B cell (primary cell): ENCODE measurements around the gene CALN1. TPM values are rescaled to one million over a fixed set of nuclear protein-coding genes. Genes with fewer than 3 reads are reported as not detected.

Experiments
- ATAC-seq: fragments of 200-7000 bp; cut with Tn5 transposase; one replicate; pipeline ENCODE4 v1.10.0; 2021; ENCODE audit warnings: low read depth, mild to moderate bottlenecking, moderate number of reproducible peaks, moderate library complexity
- CTCF ChIA-PET: fragments of 350-600 bp; sonication (Branson Sonifier 250); formaldehyde crosslinking; loops from one replicate; lab custom pipeline; 2021; ENCODE audit warnings: antibody characterized with exemption, inconsistent platforms; lab: Charles Lee
- POLR2A ChIA-PET: fragments of 350-600 bp; sonication (Branson Sonifier 250); formaldehyde crosslinking; loops from one replicate; lab custom pipeline; 2021; ENCODE audit warnings: antibody characterized with exemption; lab: Charles Lee
- DNase-seq: peaks from one replicate; pipeline ENCODE4 v3.0.0; 2013
- H2AFZ ChIP-seq: 2 replicates; pipeline ENCODE4 v1.6.1; 2012; ENCODE audit warnings: mild to moderate bottlenecking, low read depth, low read length; ENCODE audit not compliant: insufficient read depth, poor library complexity, severe bottlenecking
- H3K27ac ChIP-seq, 2 donors: 1 replicate in 1 of 2; 2 replicates in 1 of 2; pipeline ENCODE4 v1.5.1; 2012 to 2013; ENCODE audit warnings: low read length in 2 of 2, mild to moderate bottlenecking in 2 of 2, moderate library complexity in 1 of 2
- H3K27me3 ChIP-seq, 4 experiments: fragments of 200-600 bp in 1 of 4; sonication (generic) in 1 of 4; replicated peaks in 1 of 4; 1 replicate in 2 of 4; 2 replicates in 2 of 4; pipeline versions ENCODE4 v1.6.1 to v1.7.0; 2013 to 2016; ENCODE audit warnings: low read length in 3 of 4, mild to moderate bottlenecking in 2 of 4, mixed read lengths in 1 of 4, moderate library complexity in 1 of 4; ENCODE audit not compliant: insufficient read depth in 4 of 4, control insufficient read depth in 3 of 4; ENCODE audit errors: control extremely low read depth in 1 of 4
- H3K36me3 ChIP-seq, 2 experiments: replicated peaks in 1 of 2; 1 replicate in 1 of 2; 2 replicates in 1 of 2; pipeline versions ENCODE4 v1.6.1 to v1.7.1; 2013; ENCODE audit warnings: low read length in 1 of 2; ENCODE audit not compliant: insufficient read depth in 2 of 2, control insufficient read depth in 1 of 2; ENCODE audit errors: control extremely low read depth in 1 of 2, extremely low read depth in 1 of 2
- H3K4me1 ChIP-seq, 2 donors: fragments of 200-600 bp in 1 of 2; sonication (generic) in 1 of 2; 1 replicate in 1 of 2; 2 replicates in 1 of 2; pipeline versions ENCODE4 v1.5.1 to v1.6.1; 2013 to 2017; ENCODE audit warnings: low read length in 2 of 2; ENCODE audit not compliant: control insufficient read depth in 2 of 2, insufficient read depth in 2 of 2
- H3K4me2 ChIP-seq: replicated peaks from 2 replicates; pipeline ENCODE3; 2012; ENCODE audit warnings: mild to moderate bottlenecking, low read depth, low read length; ENCODE audit not compliant: poor library complexity, severe bottlenecking
- H3K4me3 ChIP-seq, 5 experiments: fragments of 200-600 bp in 1 of 5; sonication (generic) in 1 of 5; 1 replicate in 3 of 5; 2 replicates in 2 of 5; pipeline versions ENCODE4 v1.5.1 to v1.7.0; 2011 to 2016; ENCODE audit warnings: low read length in 4 of 5, mild to moderate bottlenecking in 4 of 5, low read depth in 2 of 5, control low read depth in 1 of 5, moderate library complexity in 1 of 5; ENCODE audit not compliant: insufficient read depth in 1 of 5; ENCODE audit errors: control extremely low read depth in 1 of 5, extremely low read depth in 1 of 5
- H3K79me2 ChIP-seq: fragments of 200-600 bp; sonication (generic); one replicate; pipeline ENCODE4 v1.6.0; 2016; ENCODE audit warnings: low read length; ENCODE audit not compliant: control insufficient read depth, insufficient read depth
- H3K9ac ChIP-seq: fragments of 200-600 bp; sonication (generic); 2 replicates; pipeline ENCODE4 v1.6.1; 2017; ENCODE audit warnings: mild to moderate bottlenecking, low read length, moderate library complexity
- H3K9me3 ChIP-seq, 3 donors: one replicate each; pipeline versions ENCODE4 v1.6.1 to v1.7.1; 2013; ENCODE audit warnings: low read length in 2 of 3; ENCODE audit not compliant: control insufficient read depth in 2 of 3, insufficient read depth in 1 of 3; ENCODE audit errors: control extremely low read depth in 1 of 3
- H4K20me1 ChIP-seq: 2 replicates; pipeline ENCODE4 v1.6.0; 2012; ENCODE audit warnings: mild to moderate bottlenecking, low read length; ENCODE audit not compliant: insufficient read depth, control insufficient read depth, poor library complexity, severe bottlenecking
- H3K27ac Mint-ChIP-seq: one replicate; pipeline ENCODE4 v1.8.0; 2021; ENCODE audit warnings: mixed read lengths
- H3K27me3 Mint-ChIP-seq: one replicate; pipeline ENCODE4 v1.8.0; 2021; ENCODE audit warnings: mixed read lengths
- H3K4me1 Mint-ChIP-seq: one replicate; pipeline ENCODE4 v1.8.0; 2021; ENCODE audit warnings: mixed read lengths
- H3K4me3 Mint-ChIP-seq: one replicate; pipeline ENCODE4 v1.8.0; 2021; ENCODE audit warnings: mixed read lengths
- H3K9me3 Mint-ChIP-seq: one replicate; pipeline ENCODE4 v1.8.0; 2022; ENCODE audit warnings: mixed read lengths; ENCODE audit not compliant: insufficient read depth
- EZH2 ChIP-seq: IDR thresholded peaks from 2 replicates; pipeline ENCODE4 v1.6.1; 2012; ENCODE audit warnings: borderline replicate concordance, low read depth, mild to moderate bottlenecking, moderate library complexity, low read length; ENCODE audit not compliant: insufficient read depth, poor library complexity, severe bottlenecking
- WGBS: methylation state at CpG from one replicate; pipeline ENCODE4 v1.1.5; 2013; ENCODE audit warnings: missing lambda C conversion rate; ENCODE audit not compliant: insufficient coverage; 5-methylcytosine and 5-hydroxymethylcytosine counted together
- intact Hi-C: fragments of 100-400 bp; cut with micrococcal nuclease; formaldehyde crosslinking; loops from one replicate; pipeline ENCODE4 v1.10.0; 2022
- polyA plus RNA-seq: library from polyadenylated mRNA; depleted of rRNA; stranded (reverse); fragments of >200 nt; gene quantifications from 2 replicates; pipeline ENCODE4 v1.2.3, GENCODE V29; 2012
- total RNA-seq, 2 donors: library from RNA; stranded (reverse); fragments of 120-200 nt in 1 of 2; gene quantifications; 1 replicate in 1 of 2; 2 replicates in 1 of 2; pipeline versions ENCODE4 v1.2.3 to v1.2.4, GENCODE V29; 2013 to 2022
- TF ChIP-seq, protein P1 (sequence below): fragments of 200-600 bp; IDR thresholded peaks from one replicate; pipeline ENCODE4 v1.8.0; 2022; ENCODE audit warnings: antibody characterized with exemption, mild to moderate bottlenecking

CALN1 gene
- total and polyA plus RNA-seq, 2 donors (not counting 1 experiment from before 2014, with no cell fraction given), result not detected

DNA sequence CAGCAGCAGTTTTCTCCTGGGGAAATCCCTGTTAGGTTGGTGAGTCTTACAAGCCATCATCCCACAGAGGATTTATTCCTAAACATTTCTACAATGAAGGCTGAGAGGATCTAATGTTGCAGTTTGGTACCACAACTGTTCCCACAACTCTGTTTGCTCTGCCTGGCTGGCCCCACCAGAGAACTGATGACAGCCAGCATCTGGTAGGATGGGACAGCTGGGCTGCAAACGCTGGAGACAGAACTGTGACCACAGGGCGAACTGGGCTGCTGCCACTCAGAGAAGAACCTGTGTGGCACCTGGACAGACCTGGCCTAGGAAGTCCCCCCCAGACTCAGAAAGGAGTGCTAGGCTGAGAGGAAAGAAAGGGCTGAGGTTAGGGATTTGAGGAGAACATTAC, 94.8 kb downstream of the CALN1 start:
- Histone ChIP-seq H4K20me1 (no peaks in the 10 kb centered on the region), H3K79me2 (no peaks in the 10 kb centered on the region), H3K4me3 (no peak overlapping the region), H3K36me3 (no peaks in the 10 kb centered on the region), H2AFZ (no peak overlapping the region), H3K4me2 (no peak overlapping the region), H3K9me3 (peaks cover 0 to 10% (median 0%) of the 10 kb centered on the region in 3 donors), H3K27ac (no peak overlapping the region), H3K27me3 (no peaks in the 10 kb centered on the region), H3K9ac (no peak overlapping the region), H3K4me1 (no peaks in the 10 kb centered on the region)
- POLR2A ChIA-PET, result no interaction called here
- no peak for DNase-seq
- Mint-ChIP-seq H3K4me3 (no peak overlapping the region), H3K9me3 (peaks cover 2% of the 10 kb centered on the region), H3K4me1 (no peaks in the 10 kb centered on the region), H3K27ac (no peak overlapping the region), H3K27me3 (no peaks in the 10 kb centered on the region)
- WGBS, result 20% methylated on average over 2 of the region's 2 CpGs
- no peak for TF ChIP-seq EZH2
- TF ChIP-seq, protein P1, sequence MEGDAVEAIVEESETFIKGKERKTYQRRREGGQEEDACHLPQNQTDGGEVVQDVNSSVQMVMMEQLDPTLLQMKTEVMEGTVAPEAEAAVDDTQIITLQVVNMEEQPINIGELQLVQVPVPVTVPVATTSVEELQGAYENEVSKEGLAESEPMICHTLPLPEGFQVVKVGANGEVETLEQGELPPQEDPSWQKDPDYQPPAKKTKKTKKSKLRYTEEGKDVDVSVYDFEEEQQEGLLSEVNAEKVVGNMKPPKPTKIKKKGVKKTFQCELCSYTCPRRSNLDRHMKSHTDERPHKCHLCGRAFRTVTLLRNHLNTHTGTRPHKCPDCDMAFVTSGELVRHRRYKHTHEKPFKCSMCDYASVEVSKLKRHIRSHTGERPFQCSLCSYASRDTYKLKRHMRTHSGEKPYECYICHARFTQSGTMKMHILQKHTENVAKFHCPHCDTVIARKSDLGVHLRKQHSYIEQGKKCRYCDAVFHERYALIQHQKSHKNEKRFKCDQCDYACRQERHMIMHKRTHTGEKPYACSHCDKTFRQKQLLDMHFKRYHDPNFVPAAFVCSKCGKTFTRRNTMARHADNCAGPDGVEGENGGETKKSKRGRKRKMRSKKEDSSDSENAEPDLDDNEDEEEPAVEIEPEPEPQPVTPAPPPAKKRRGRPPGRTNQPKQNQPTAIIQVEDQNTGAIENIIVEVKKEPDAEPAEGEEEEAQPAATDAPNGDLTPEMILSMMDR, result no peak
- no peak for ATAC-seq
- intact Hi-C loops, result no loop called here
- CTCF ChIA-PET, result no interaction called here

GRCh38 chr7:72316148-72316547, 96.0 kb downstream of the CALN1 start:
- CTCF ChIA-PET, result no interaction called here
- intact Hi-C loops, result no loop called here
- no peak overlapping the region for H3K27ac Mint-ChIP-seq

More at GRCh38 chr7:72316148-72316547, 96.0 kb downstream of the CALN1 start:
- WGBS, result no CpG with 5 or more reads among the region's 6 CpGs
- no peak overlapping the region for H3K4me3 Mint-ChIP-seq
- H3K27me3 Mint-ChIP-seq, result no peaks in the 10 kb centered on the region
- Histone ChIP-seq H3K27me3 (no peaks in the 10 kb centered on the region), H2AFZ (no peak overlapping the region), H3K9ac (no peak overlapping the region), H3K4me3 (no peak overlapping the region), H3K27ac (no peak overlapping the region), H3K9me3 (peaks cover 0 to 10% (median 0%) of the 10 kb centered on the region in 3 donors), H3K4me1 (no peaks in the 10 kb centered on the region), H3K4me2 (no peak overlapping the region), H4K20me1 (no peaks in the 10 kb centered on the region), H3K79me2 (no peaks in the 10 kb centered on the region), H3K36me3 (no peaks in the 10 kb centered on the region)
- TF ChIP-seq EZH2, result no peak
- TF ChIP-seq, protein P1, result no peak
- ATAC-seq (no peak), DNase-seq (no peak)
- POLR2A ChIA-PET, result no interaction called here
- H3K9me3 Mint-ChIP-seq, result peaks cover 2% of the 10 kb centered on the region
- no peaks in the 10 kb centered on the region for H3K4me1 Mint-ChIP-seq
